H1 (cell line): ENCODE data around the gene ANKRD31. TPM values are rescaled to one million over a fixed set of nuclear protein-coding genes. Genes with fewer than 3 reads are reported as not detected.

Source experiments
- CTCF ChIA-PET: fragments of 300-600 bp; sonication (Branson Sonifier 250); formaldehyde crosslinking; loops from one replicate; lab custom pipeline; 2021; ENCODE audit not compliant: partially characterized antibody; lab: Charles Lee
- POLR2A ChIA-PET: fragments of 300-600 bp; sonication (Branson Sonifier 250); formaldehyde crosslinking; loops from one replicate; lab custom pipeline; 2021; ENCODE audit warnings: inconsistent platforms; ENCODE audit not compliant: partially characterized antibody; lab: Charles Lee
- DNase-seq, 2 experiments: peaks; one replicate each; pipeline versions ENCODE4 v3.0.0 to v3.0.0-alpha.2; 2010 to 2022; ENCODE audit warnings: low spot score in 2 of 2, low read depth in 1 of 2, mixed read lengths in 1 of 2
- FAIRE-seq: peaks from 2 replicates; lab custom pipeline; 2011; peaks lifted over from hg19 to GRCh38; lab: Jason Lieb, UNC
- H2AFZ ChIP-seq: 2 replicates; pipeline ENCODE4 v1.8.1; 2012; ENCODE audit warnings: low read length, inconsistent platforms
- H2AK5ac ChIP-seq: 2 replicates; pipeline ENCODE4 v1.6.1; 2013; ENCODE audit warnings: low read depth, low read length
- H2BK120ac ChIP-seq: replicated peaks from 2 replicates; pipeline ENCODE3; 2013; ENCODE audit warnings: low read depth, low read length, inconsistent platforms
- H2BK12ac ChIP-seq: 2 replicates; pipeline ENCODE4 v1.6.1; 2013; ENCODE audit warnings: low read depth, low read length
- H2BK15ac ChIP-seq: 2 replicates; pipeline ENCODE4 v1.6.1; 2013; ENCODE audit warnings: low read length
- H2BK20ac ChIP-seq: 2 replicates; pipeline ENCODE4 v1.6.1; 2013; ENCODE audit warnings: low read length
- H2BK5ac ChIP-seq: 2 replicates; pipeline ENCODE4 v1.6.1; 2013; ENCODE audit warnings: low read depth, low read length
- H3K14ac ChIP-seq: 2 replicates; pipeline ENCODE4 v1.6.1; 2013; ENCODE audit warnings: inconsistent platforms; ENCODE audit not compliant: insufficient read length
- H3K18ac ChIP-seq: 2 replicates; pipeline ENCODE4 v1.6.1; 2013; ENCODE audit warnings: low read length; ENCODE audit errors: extremely low read depth
- H3K23ac ChIP-seq: 2 replicates; pipeline ENCODE4 v1.6.1; 2013; ENCODE audit warnings: inconsistent platforms; ENCODE audit not compliant: insufficient read length
- H3K23me2 ChIP-seq: 2 replicates; pipeline ENCODE4 v1.6.1; 2013; ENCODE audit warnings: low read depth, low read length
- H3K27ac ChIP-seq: 2 replicates; pipeline ENCODE4 v1.6.1; 2011; ENCODE audit warnings: low read depth, low read length, inconsistent platforms
- H3K27me3 ChIP-seq, 4 experiments: replicated peaks in 1 of 4; 1 replicate in 1 of 4; 2 replicates in 3 of 4; pipeline versions ENCODE4 v1.6.1 to v1.8.1; 2011 to 2013; ENCODE audit warnings: low read length in 3 of 4, mild to moderate bottlenecking in 3 of 4, inconsistent platforms in 2 of 4, mixed read lengths in 2 of 4, moderate library complexity in 1 of 4; ENCODE audit not compliant: control insufficient read depth in 3 of 4, insufficient read depth in 3 of 4; ENCODE audit errors: extremely low read depth in 1 of 4
- H3K36me3 ChIP-seq, 4 experiments: 2 replicates each; pipeline versions ENCODE4 v1.6.1 to v1.8.1; 2011 to 2013; ENCODE audit warnings: mild to moderate bottlenecking in 4 of 4, low read length in 3 of 4, moderate library complexity in 2 of 4, control low read depth in 1 of 4, inconsistent platforms in 1 of 4; ENCODE audit not compliant: insufficient read depth in 4 of 4, control insufficient read depth in 2 of 4
- H3K4ac ChIP-seq: replicated peaks from 2 replicates; pipeline ENCODE3; 2013; ENCODE audit warnings: low read length, low read depth, mixed read lengths, inconsistent platforms; ENCODE audit not compliant: insufficient read length
- H3K4me1 ChIP-seq, 4 experiments: replicated peaks in 1 of 4; 1 replicate in 1 of 4; 2 replicates in 3 of 4; pipeline versions ENCODE4 v1.6.1 to v1.8.1; 2011 to 2013; ENCODE audit warnings: low read length in 3 of 4, inconsistent platforms in 2 of 4, mixed read lengths in 1 of 4; ENCODE audit not compliant: insufficient read depth in 4 of 4, control insufficient read depth in 3 of 4
- H3K4me2 ChIP-seq, 2 experiments: 2 replicates each; pipeline versions ENCODE4 v1.6.1 to v1.8.1; 2011 to 2013; ENCODE audit warnings: low read depth in 2 of 2, low read length in 2 of 2, control low read depth in 1 of 2, inconsistent platforms in 1 of 2, mild to moderate bottlenecking in 1 of 2; ENCODE audit not compliant: insufficient read depth in 1 of 2
- H3K4me3 ChIP-seq, 4 experiments: fragments of 200-600, 300-600 bp in 1 of 4; sonication (generic), shearing (Covaris generic), sonication (Bioruptor Twin) in 1 of 4; 2 replicates each; pipeline versions ENCODE4 v1.5.1 to v1.8.1; 2011 to 2016; ENCODE audit warnings: low read length in 4 of 4, low read depth in 3 of 4, control low read depth in 2 of 4, inconsistent platforms in 2 of 4, mild to moderate bottlenecking in 2 of 4, mixed read lengths in 1 of 4, moderate library complexity in 1 of 4; ENCODE audit not compliant: insufficient read depth in 2 of 4; ENCODE audit errors: extremely low read depth in 1 of 4
- H3K56ac ChIP-seq: replicated peaks from 2 replicates; pipeline ENCODE3; 2013; ENCODE audit warnings: low read depth, mild to moderate bottlenecking, mixed read lengths, low read length, inconsistent platforms; ENCODE audit not compliant: insufficient read length
- H3K79me1 ChIP-seq: 2 replicates; pipeline ENCODE4 v1.6.1; 2013; ENCODE audit warnings: low read depth, low read length, control low read depth
- H3K79me2 ChIP-seq, 2 experiments: 2 replicates each; pipeline versions ENCODE4 v1.6.1 to v1.8.1; 2012 to 2013; ENCODE audit warnings: low read length in 2 of 2, mild to moderate bottlenecking in 2 of 2, inconsistent platforms in 1 of 2; ENCODE audit not compliant: insufficient read depth in 2 of 2, control insufficient read depth in 1 of 2
- H3K9ac ChIP-seq, 4 experiments: replicated peaks in 1 of 4; 1 replicate in 1 of 4; 2 replicates in 3 of 4; pipeline versions ENCODE4 v1.6.1 to v1.8.1; 2011 to 2013; ENCODE audit warnings: low read depth in 3 of 4, low read length in 3 of 4, control low read depth in 2 of 4, mild to moderate bottlenecking in 2 of 4, moderate library complexity in 2 of 4, inconsistent platforms in 1 of 4; ENCODE audit errors: extremely low read depth in 1 of 4
- H3K9me3 ChIP-seq, 2 experiments: 2 replicates each; pipeline versions ENCODE4 v1.6.1 to v1.8.1; 2012 to 2013; ENCODE audit warnings: mild to moderate bottlenecking in 2 of 2, moderate library complexity in 2 of 2, control low read depth in 1 of 2, inconsistent platforms in 1 of 2, low read depth in 1 of 2, low read length in 1 of 2, mixed read lengths in 1 of 2; ENCODE audit not compliant: insufficient read depth in 2 of 2
- H4K20me1 ChIP-seq, 2 experiments: replicated peaks in 1 of 2; 2 replicates each; pipeline versions ENCODE3 to v1.8.1; 2011 to 2013; ENCODE audit warnings: inconsistent platforms in 2 of 2, low read length in 2 of 2, mild to moderate bottlenecking in 1 of 2; ENCODE audit not compliant: insufficient read depth in 2 of 2, control insufficient read depth in 1 of 2
- H4K5ac ChIP-seq: 2 replicates; pipeline ENCODE4 v1.6.1; 2013; ENCODE audit warnings: low read length, low read depth, mixed read lengths, inconsistent platforms; ENCODE audit not compliant: insufficient read length
- H4K8ac ChIP-seq: 2 replicates; pipeline ENCODE4 v1.8.0; 2013; ENCODE audit warnings: mild to moderate bottlenecking, moderate library complexity, low read length, inconsistent platforms; ENCODE audit not compliant: insufficient read depth; ENCODE audit errors: extremely low read depth
- H4K91ac ChIP-seq: replicated peaks from 2 replicates; pipeline ENCODE3; 2013; ENCODE audit warnings: low read length, mixed read lengths, inconsistent platforms; ENCODE audit not compliant: insufficient read length
- BACH1 ChIP-seq: IDR thresholded peaks from 2 replicates; pipeline ENCODE4 v1.6.1; 2012; ENCODE audit warnings: low read length, improper control_type of control experiment
- RFX5 ChIP-seq: IDR thresholded peaks from 2 replicates; pipeline ENCODE4 v1.6.1; 2011; ENCODE audit warnings: low read depth, low read length, improper control_type of control experiment, borderline replicate concordance
- polyA plus RNA-seq, 7 experiments: library from polyadenylated mRNA; depleted of rRNA in 3 of 7; stranded (reverse) in 5 of 7; unstranded in 2 of 7; fragments of >200 nt in 5 of 7; fragments of 200-250 nt in 2 of 7; gene quantifications; 1 replicate in 5 of 7; 2 replicates in 1 of 7; 4 replicates in 1 of 7; pipeline versions ENCODE4 v1.2.1 to v1.2.3, GENCODE V29; 2011 to 2013; ENCODE audit warnings: missing spikeins in 2 of 7, mixed read lengths in 2 of 7
- total RNA-seq: library from RNA; stranded (reverse); fragmentation: NEBNext Ultra II Directional; extraction: Animal tissue kit (Norgen Biotek cat#: 25700); gene quantifications from 2 replicates; pipeline ENCODE4 v1.2.1, GENCODE V29; 2021

ANKRD31 gene
- total and polyA plus RNA-seq, 2 of the 8 experiments (the other 6 are each of a cell fraction or from before 2014, with no cell fraction given) = 0.05 to 0.06 TPM

- Histone ChIP-seq H3K14ac (no peak overlapping the region), H3K23me2 (0 out of 2 replicates have a peak, but pooled peaks cover 2% of the 10 kb centered on the region), H3K4me1 (peaks cover 11 to 17% (median 13%) of the 10 kb centered on the region in 4 experiments), H2BK120ac (no peak overlapping the region), H3K27ac (no peak overlapping the region), H3K4me2 (no peak overlapping the region), H2AFZ (no peak overlapping the region), H3K18ac (no peak overlapping the region), H2BK15ac (no peak overlapping the region), H3K79me2 (peaks cover 0 to 52% of the 10 kb centered on the region in 2 experiments; a peak in 2 of 4 replicates), H3K4me3 (no peak overlapping the region), H2BK5ac (no peak overlapping the region), H3K79me1 (no peaks in the 10 kb centered on the region; the same call in 1 of the 2 replicates), H3K27me3 (peaks cover 0 to 14% (median 6%) of the 10 kb centered on the region in 4 experiments; a peak in 4 of 7 replicates), H4K20me1 (peaks cover 0 to 8% of the 10 kb centered on the region in 2 experiments), H3K9me3 (no peaks in the 10 kb centered on the region), H2BK20ac (no peak overlapping the region), H2AK5ac (no peak overlapping the region), H4K91ac (no peak overlapping the region), H3K23ac (no peak overlapping the region), H4K8ac (no peak overlapping the region), H4K5ac (no peak overlapping the region), H3K56ac (no peak overlapping the region), H2BK12ac (no peak overlapping the region), H3K36me3 (peaks cover 0 to 14% (median 0%) of the 10 kb centered on the region in 4 experiments; a peak in 3 of 8 replicates), H3K9ac (no peak overlapping the region), H3K4ac (no peak overlapping the region)
- CTCF ChIA-PET = interaction anchor here (3.4 kb wide), 1 partner anchor 10 kb away, joined by 17 read pairs; no protein-coding TSS in a partner anchor
- no peak for DNase-seq
- no peak for FAIRE-seq
- POLR2A ChIA-PET = no interaction called here
- TF ChIP-seq RFX5 (no peak), BACH1 (no peak)
Measured at GRCh38 chr5:75047356-75047755, 189.3 kb downstream of the ANKRD31 start.
